Measurements from ENCODE around the gene MACROH2A2.
"Not testable (repeated sequence)": the region's sequence is repeated elsewhere in the genome, so short reads cannot be mapped to it uniquely, and the experiment has no call there.

The MACROH2A2 gene

GRCh38 chr10:70132098-70133029 is 79.7 kb downstream of the MACROH2A2 start, which contains the start of gene AIFM2:
Gene AIFM2 (minus strand): TSS chr10:70132825. CDS start chr10:70124084, 8,741 bp downstream.
- ATAC-seq = peak; percentile 84 to 87

GRCh38 chr10:70135046-70135445 is 82.4 kb downstream of the MACROH2A2 start:
- ATAC-seq = no peak

GRCh38 chr10:70135684-70136083 is 83.0 kb downstream of the MACROH2A2 start:
- ATAC-seq = no peak

- ATAC-seq = no peak
These were observed 84.5 kb downstream of the MACROH2A2 start for GRCh38 chr10:70137135-70137534.

- ATAC-seq = no peak
These were observed 85.6 kb downstream of the MACROH2A2 start for GRCh38 chr10:70137927-70138883.

- ATAC-seq = no peak
These were observed 86.7 kb downstream of the MACROH2A2 start for GRCh38 chr10:70139151-70139996.

GRCh38 chr10:70139997-70140250 is 87.3 kb downstream of the MACROH2A2 start:
- ATAC-seq = no peak

- ATAC-seq = no peak
These were observed 87.7 kb downstream of the MACROH2A2 start for GRCh38 chr10:70140297-70140696.

GRCh38 chr10:70142555-70142954 is 89.9 kb downstream of the MACROH2A2 start:
- ATAC-seq = no peak

GRCh38 chr10:70144372-70145110 is 91.9 kb downstream of the MACROH2A2 start:
- ATAC-seq = no peak

- peak; percentile 3 to 5 for ATAC-seq
These were observed 92.6 kb downstream of the MACROH2A2 start for GRCh38 chr10:70145166-70145665.

- ATAC-seq = peak; percentile 65 to 67
These were observed 93.2 kb downstream of the MACROH2A2 start for GRCh38 chr10:70145666-70146488.

- ATAC-seq = peak; percentile 83 to 86
These were observed 94.0 kb downstream of the MACROH2A2 start, which contains the start of gene TYSND1 for GRCh38 chr10:70146489-70147258. Gene TYSND1 (minus strand): TSS chr10:70146700. CDS start chr10:70146586, 114 bp downstream.

- ATAC-seq = no peak
These were observed 94.6 kb downstream of the MACROH2A2 start for GRCh38 chr10:70147259-70147625.

- ATAC-seq = no peak
These were observed 95.9 kb downstream of the MACROH2A2 start for GRCh38 chr10:70148516-70148915.

GRCh38 chr10:70155255-70155838 is 102.7 kb downstream of the MACROH2A2 start:
- no peak for ATAC-seq

GRCh38 chr10:70158113-70158512 is 105.5 kb downstream of the MACROH2A2 start:
- ATAC-seq = no peak

- ATAC-seq = not testable (repeated sequence)
These were observed 106.7 kb downstream of the MACROH2A2 start for GRCh38 chr10:70159366-70159765.

- ATAC-seq = no peak
These were observed 108.2 kb downstream of the MACROH2A2 start for GRCh38 chr10:70160798-70161197.
